Epithelial cell of prostate (primary cell): ENCODE measurements around the gene MYO5B.
"Not testable (repeated sequence)": the region's sequence is repeated elsewhere in the genome, so short reads cannot be mapped to it uniquely, and the experiment has no call there.

Source experiments
- DNase-seq: peaks from one replicate; pipeline ENCODE4 v3.0.0-alpha.2; 2011; ENCODE audit warnings: low read depth, low spot score
- H3K27ac ChIP-seq: fragments of 450-650 bp; 2 replicates; pipeline ENCODE4 v1.5.1; 2017; ENCODE audit warnings: mild to moderate bottlenecking

Gene MYO5B

DNA sequence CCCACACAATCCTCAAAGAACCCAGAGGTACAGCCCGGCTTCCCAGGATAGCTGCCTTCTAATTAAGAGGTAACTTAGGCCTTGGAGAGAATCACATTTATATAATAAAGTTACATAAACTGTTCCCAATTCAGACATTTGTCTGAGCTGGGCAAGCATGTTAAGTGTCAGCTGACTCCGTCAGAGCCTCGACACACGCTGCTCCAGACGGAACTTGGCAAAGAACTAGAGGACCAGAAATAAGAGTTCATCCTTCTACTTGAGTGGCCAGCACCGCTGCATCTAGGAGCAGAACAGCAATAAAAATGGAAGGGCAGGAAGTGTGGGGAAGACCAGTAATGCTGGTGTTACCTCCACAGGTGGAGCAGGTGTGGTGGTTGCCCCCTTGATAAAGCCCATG is 80.5 kb downstream of the MYO5B start:
- H3K27ac ChIP-seq: no peak overlapping the region
- DNase-seq: no peak

DNA sequence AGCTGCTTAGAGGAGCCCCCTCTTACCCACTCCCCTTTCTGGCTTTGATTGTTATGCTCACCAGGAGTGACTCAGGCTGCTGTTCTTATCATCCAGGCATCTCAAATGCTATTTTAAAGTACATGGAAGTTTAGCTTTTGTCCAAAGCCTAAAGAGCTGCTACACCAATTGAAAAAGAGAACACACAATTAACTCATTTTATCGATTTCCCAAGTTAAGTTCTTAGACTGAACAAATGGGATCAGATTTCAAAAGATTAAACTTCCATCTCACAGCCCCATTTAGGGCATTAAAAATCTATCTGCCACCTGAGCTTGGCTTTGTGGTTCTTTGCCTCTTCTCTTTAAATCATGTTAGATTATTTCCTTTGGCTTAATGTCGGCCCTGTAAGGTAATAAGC is 81.2 kb downstream of the MYO5B start:
- DNase-seq: no peak
- peak overlapping the region; percentile 1 for H3K27ac ChIP-seq

DNA sequence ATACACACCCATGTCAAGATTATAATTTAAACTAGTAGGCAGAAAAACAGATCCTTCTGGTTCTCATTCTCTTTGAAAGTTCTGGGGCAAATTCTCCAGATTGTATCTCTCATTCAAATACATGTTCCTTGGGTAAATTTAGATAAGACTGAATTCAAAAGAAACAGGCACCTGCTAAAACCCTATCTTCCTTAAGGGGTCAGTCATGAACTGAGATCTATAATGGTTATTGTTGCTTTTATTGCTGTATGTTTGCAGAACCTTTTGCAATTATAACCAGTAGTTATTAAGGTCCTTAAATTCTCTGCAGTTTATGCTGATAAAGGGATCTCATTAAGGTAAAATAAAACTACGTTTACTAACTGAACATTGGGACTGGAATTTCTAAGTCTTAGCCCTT is 83.5 kb downstream of the MYO5B start:
- DNase-seq: no peak
- no peak overlapping the region for H3K27ac ChIP-seq

DNA sequence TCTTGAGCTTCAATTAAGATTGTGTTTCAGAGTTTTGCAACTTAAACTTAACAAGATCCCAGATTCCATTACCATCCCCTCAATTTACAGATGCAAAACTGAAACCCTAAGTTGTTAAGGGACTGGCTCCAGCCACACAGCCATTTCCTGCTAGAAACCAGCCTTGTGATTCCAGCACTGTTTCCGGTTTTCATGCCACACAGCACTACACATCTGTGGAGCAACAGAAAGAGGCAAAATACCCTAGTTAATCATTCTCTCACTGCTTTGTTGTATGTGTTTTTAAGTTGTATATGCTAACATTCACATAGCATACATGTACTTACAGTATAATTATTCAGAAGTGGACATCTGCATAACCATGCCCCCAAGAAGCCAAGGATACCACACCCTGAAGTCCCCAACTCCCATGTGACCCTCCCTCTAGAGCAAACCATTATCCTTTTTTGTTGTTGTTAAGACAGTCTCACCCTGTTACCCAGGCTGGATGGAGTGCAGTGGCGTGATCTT is 87.4 kb downstream of the MYO5B start:
- H3K27ac ChIP-seq: no peak overlapping the region
- no peak for DNase-seq

DNA sequence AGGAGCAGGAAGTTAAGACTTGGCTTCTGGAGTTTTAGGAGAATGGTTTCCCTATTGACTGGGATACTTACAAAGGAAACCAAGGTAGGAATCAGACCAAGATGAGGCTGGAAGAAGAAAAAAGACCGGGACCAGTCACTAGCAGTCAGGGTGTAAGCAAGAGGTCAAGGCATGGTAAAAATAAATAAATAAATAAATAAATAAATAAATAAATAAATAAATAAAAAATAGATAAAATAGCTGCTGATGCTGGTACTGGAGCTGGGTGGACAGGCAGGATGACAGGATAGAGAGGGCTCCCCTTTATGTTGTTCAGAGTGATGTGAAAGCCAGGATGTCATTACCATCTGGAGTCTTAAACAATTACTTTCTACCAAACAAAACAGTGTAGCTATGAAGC is 89.9 kb downstream of the MYO5B start:
- DNase-seq: no peak
- H3K27ac ChIP-seq: peak overlapping the region; percentile 94

DNA sequence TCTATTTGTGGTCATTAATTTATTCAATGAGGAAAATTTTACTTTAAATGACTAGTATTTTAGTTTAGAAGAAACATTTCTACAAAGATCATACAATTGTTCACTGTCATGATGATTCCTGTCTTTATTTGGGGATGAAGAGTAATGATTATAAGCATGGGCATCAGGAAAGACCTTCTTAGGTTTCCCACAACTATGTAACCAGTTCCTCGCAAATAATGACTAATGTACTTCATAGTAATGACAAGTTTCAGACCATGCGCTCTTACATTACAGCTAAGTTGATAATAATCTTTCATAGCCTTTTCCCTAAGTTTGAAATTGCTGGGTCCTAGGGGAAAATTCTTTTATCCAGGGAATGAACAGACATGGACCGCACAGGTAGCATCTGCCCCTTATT is 90.5 kb downstream of the MYO5B start:
- peak; percentile 75 for DNase-seq
- peak overlapping the region; percentile 94 for H3K27ac ChIP-seq

DNA sequence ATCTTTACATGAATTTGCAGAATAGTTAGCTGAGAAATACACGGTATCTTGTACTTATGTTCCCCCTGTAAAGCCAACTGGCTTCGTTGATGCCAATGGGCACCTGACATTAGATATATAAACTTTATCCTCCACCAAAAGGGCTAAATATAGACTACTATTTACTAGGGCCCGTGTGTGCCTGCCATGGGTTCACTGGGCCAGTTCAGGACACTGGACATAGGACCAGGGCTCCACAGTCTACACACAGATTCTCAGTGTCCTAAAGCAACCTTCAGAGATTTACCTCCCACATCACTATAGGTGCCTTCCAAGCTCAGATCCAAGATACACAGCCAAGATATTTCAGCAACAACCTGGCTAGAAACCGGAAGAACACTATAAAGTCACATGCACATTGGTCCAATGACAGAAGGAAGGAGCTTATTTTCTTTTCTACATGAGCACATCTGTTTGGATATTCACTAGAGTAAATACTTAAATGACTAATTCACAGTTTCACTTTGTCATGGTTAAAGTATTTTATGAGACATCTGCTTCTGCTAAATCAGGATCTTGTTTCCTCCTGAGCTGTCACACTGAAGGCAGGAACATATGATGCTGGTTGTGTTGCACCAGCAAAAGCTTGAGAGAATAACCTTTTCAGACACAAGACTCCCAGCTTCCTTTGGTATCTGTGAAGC is 95.1 kb downstream of the MYO5B start:
- peak overlapping the region; percentile 94 for H3K27ac ChIP-seq
- DNase-seq: peak; percentile 97

DNA sequence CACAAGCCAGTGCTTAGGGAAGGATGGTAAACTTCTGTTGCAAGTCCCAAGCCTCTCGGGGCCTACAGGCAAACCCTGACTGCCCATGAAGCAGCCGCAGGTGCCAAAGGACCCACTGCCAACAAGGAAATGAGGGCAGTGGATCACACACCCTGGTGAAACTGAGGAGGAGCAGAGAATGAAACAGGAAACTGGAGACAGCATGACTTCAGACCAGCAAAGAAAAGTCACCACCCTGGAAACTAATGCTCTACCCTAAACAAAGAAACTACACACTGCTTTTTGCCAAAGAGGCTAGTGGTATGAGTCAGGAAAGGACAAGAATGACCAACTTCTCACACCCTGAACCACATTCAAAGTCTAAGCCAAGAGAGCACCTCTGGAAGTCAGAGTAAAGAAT is 97.2 kb downstream of the MYO5B start:
- H3K27ac ChIP-seq: peak overlapping the region; percentile 94
- peak; percentile 99 for DNase-seq

DNA sequence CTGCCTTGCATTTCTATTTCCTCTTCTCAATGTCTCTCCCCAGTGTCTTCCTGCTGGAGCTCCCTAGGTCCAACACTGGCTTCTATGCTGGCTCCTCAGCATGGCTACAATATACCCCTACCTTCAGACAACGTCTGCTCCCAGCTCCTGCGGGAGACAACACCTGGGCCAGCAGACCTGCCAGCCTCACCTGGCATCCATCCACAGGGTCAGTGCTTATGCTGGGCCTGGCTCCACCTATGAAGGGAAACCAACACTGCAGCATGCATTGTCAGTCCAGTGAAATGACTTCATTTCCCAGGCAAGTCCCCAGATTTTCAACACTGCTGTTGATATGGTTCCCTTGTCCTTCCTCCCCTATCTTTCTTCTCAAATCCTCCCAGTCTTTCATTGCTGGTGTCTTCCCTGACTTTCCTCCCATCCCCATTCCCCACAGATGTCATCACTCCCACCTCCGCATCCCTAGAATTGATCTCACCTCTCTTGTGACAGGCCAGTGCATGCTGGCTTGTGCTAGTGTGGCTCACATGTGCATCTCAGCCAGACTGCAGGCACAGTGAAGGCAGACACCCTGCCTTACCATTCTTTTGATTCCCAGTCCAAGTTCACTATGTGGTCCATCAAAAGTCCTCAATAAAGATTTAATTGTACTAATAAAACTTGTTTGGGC is 98.0 kb downstream of the MYO5B start:
- H3K27ac ChIP-seq: peak overlapping the region; percentile 94
- DNase-seq: peak; percentile 69

DNA sequence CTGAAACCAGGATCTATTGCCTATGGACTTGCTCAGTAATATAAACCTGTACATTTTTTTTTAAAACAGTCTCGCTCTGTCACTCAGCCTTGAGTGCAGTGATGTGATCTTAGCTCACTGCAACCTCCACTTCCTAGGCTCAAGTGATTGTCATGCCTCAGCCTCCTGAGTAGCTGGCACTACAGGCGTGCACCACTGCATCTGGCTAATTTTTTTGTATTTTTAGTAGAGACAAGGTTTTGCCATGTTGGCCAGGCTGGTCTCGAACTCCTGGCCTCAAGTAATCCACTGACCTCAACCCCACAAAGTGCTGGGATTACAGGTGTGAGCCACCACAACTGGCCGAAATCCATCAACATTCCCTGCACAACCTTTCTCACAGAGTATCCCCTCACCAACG is 100.2 kb downstream of the MYO5B start:
- H3K27ac ChIP-seq: peak overlapping the region; percentile 94
- not testable (repeated sequence) for DNase-seq

DNA sequence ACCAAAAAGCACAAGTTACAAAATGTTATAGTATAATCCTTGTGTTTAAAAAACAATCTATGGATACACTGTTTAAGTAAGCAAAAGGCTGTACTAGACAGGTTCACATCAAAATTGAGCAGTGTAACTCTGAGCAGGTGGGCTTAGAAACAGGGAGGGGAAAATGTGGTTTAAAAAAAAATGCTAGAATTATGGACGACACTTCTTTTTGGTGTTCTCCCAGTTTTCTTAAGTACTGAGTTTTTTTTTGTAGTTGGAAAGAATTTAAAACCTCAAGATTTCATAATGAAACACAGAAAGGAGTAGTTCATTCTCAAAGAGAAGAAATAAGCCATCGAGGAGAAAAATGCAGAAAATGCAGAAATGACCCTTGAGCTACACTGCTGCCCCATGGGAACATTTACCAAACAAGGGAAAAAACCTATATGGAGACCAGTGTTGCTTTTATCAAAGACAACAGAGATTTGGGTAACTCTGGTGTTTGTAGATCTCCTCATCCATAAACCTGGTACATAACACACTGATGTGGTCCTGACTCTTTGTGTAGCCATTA is 100.7 kb downstream of the MYO5B start:
- DNase-seq: no peak
- peak overlapping the region; percentile 94 for H3K27ac ChIP-seq

DNA sequence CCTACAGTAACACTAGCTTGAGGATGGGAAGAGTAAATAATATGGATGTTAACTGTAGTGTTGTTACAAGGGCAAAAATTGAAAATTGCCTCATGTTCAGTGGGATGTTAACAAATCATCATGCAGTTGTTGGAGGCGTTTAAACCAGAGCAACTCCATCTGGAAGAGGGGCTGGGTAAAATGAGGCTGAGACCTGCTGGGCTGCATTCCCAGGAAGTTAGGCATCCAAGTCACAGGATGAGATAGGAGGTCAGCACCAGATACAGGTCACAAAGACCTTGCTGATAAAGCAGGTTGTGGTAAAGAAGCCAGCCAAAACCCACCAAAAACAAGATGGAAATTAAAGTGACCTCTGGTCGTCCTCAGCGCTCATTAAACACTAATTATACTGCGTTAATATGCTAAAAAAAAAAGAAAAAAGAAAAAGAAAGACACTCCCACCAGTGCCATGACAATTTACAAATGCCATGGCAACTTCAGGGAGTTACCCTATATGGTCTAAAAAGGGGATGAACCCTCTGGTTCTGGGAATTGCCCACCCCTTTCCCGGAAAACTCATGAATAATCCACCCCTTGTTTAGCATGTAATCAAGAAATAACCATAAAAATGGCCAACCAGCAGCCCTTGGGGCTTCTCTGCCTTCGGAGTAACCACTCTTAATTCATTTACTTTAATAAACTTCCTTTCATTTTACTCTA is 101.4 kb downstream of the MYO5B start:
- no peak for DNase-seq
- H3K27ac ChIP-seq: peak overlapping the region; percentile 94

DNA sequence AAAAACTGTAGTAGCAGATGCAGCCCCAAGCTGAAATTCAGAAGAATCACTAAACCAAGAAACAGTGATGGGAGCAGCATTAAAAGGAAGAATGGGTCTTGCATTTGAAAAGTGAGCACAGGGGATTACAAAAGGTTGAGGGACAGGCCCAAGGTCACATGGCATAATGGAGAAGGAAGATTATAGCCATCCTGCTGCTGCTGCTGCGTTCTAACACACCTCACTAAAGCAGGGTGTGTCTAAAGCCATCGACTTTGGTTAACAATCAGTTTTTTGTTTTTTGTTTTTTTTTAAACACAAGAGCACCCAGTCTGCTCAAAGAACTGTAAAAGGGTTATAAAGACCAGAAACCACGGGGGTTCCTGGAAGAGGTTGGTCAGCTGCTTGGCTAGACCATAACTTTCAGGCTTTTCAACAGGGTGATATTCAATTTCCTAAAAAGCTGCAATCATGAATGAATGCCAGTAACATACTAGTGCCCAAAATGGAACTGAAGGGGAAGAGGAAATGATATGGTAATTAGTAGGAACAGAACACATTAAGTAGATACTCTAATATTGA is 102.6 kb downstream of the MYO5B start:
- H3K27ac ChIP-seq: peak overlapping the region; percentile 94
- DNase-seq: no peak

DNA sequence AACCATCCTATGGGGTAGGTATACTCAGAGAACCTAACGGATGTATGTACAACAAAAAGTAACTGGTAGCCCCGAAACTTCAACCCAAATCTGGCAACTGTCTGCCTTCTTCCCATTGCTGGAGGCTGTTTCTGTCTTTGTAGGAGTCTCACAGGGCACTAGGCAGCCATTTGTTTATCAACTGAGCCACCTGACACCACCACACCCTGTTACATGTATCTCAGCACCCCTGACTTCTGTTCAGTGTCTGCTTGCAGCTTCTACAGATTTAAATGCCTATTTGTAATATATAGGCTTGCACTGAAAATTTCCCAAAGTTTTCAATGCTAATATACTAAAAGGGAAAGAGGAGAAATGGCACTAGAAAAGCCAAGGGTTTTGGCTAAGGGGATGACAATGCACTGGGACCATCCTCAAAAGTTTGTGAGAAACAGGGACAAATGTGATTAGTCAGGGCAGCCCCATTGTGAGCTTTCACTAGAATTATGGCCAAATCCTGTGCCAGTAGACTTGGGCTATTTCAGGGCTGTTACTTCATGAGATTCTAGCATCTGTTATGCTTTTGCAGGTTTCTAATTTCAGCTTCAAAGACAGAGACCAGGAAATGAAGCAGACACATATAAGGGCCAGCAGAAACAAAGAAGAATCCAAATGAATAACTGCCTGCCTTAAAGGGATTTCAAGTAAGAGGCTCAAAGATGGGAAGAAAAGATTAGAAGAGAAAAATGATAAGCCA is 103.3 kb downstream of the MYO5B start:
- DNase-seq: no peak
- H3K27ac ChIP-seq: peak overlapping the region; percentile 94

DNA sequence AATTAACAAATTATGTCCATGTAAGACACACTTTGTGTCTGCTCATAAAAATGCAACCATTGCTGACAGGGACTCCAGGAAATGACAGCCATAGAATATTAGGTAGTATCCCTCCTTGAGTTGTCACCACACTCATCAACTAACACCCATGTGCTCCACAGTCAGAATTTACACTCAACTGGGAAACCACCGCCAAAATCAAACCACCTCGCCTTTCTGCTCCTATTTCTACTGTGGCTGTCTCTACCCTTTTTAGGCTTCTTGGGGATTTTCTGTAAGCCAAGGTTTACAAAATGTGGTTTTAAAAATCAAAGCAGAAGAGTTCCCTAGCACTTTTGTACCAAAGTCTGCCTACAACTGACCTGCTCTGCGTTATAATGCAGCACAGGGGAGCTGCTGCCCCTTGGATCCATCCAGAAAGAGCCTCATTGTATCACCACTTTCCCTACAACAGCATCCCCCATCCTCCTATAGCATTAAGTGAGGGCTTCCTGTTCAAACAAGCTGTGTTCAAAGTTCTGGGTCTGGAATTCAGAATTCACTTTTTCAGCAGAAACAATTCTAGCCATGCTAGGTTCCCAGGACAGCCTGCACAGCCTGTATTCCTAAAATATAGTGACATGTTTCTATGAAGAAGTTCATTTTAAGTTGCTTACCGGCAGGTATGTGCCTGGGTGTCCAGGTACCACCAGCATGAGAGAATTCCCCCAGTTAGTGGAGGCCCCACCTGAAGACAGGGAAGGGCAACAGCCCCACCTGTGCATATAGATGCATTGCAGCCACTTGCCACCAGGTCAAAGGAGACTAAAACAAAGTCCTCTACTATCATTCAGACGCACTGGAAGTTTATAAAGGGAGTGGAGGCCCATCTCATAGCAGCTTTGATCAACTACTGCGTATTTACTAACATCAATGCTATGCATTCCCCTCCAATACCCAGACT is 104.3 kb downstream of the MYO5B start:
- H3K27ac ChIP-seq: no peak overlapping the region
- no peak for DNase-seq

DNA sequence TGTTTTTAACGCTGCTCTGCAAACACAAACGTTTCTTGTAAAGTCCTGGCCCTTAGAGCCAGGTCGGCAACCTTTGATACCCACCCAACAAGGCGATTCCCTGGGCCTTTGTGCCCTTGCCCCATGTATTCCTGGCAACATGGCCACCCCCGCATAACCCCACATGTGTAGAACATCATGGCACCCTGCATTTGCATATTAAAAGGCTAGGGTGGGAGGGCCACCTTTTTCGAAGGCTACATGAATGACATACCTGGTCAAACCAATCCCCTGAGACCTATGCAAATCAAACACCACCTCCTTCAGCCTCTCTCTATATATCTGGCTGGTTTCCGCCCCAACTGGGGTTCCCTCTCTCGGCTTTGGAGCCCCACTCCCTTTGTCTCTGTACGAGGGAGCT is 105.2 kb downstream of the MYO5B start:
- H3K27ac ChIP-seq: no peak overlapping the region
- no peak for DNase-seq

DNA sequence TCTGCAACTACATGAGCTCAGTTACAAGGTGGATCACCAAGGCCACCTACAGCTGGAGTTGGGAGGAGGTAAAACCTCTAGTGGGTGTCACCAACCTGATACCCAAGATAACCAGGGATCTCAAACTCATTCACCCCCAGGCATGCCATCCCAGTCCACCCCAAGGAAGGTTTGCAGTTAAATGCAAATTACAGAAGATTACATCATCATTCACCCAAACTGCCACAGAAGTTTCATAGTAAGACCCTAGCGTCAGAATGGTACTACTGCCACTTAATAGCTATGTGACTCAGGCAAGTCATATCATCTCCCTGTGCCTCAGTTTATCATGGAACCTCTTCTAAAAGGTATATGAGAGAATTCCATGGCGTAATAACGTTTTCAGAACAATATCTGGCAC is 111.2 kb downstream of the MYO5B start:
- DNase-seq: no peak
- H3K27ac ChIP-seq: no peak overlapping the region

DNA sequence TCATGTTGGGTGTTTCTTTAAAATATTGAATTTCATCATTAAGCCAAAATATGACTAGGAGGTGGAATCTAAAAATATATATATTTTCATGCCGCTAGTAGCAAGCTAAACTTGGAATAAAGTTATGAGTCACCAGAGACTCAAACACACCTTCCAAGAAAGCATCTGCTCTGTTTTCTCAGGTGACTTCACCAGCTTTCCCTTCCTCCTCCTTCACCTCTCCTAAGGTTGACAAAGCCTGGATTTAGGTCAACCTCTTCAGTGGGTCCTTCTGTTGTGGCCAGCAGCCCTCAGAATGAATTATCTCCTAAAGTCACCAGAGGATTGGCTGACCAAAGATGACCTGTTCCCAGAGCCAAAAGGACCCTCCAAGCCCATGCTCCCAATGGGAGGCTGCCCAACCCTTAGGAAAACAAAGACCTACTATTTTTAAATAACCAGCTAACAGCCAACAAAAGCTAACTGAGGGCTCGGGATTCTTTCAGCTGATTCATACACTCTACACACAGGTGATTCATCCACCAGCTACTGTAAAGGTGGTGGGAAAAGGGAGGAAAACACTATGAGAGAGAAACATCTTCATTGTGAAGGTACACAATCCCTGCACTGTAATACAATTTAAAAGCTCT is 113.9 kb downstream of the MYO5B start:
- H3K27ac ChIP-seq: peak overlapping the region; percentile 90
- DNase-seq: peak; percentile 84
